ENCODE measurements around the gene SIGLEC12.

SIGLEC12 gene

DNA sequence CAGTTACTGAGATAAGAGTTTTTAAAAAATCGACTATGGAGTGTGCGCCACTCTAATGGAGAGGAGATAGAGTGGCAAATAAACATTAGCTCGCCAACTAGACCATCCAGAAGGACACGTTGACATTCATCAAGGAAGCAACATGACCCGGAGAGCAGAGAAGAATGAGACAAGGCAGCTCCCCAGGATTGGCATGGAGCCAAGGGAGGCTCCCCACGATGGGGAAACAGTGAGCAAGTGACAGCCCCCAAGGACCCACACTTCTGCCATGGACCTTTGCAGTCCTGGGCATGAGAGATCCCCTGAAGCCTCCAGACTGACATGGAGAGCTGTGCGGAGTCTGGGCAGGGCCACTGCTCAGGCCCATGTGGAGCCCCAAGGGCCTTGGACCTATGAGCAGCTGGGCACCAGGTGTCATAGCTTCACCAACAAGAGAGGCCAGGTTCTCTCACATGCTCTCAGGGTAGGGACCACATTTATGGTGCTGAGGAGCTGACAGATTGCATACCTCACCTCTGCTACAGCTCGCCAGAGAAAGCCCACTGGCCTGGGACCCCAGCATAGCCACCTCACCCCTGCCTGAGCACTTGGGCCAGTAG lies 23.2 kb upstream of the SIGLEC12 start:
- TF ChIP-seq OSR1 (CRISPR knock-in tag; IDR thresholded peaks at IDR 0.05) (no peak), RARB (CRISPR knock-in tag; IDR thresholded peaks at IDR 0.05) (no peak), BACH2 (CRISPR knock-in tag; IDR thresholded peaks at IDR 0.05; ENCODE audit: borderline replicate concordance) (no peak), TSHZ2 (CRISPR knock-in tag; IDR thresholded peaks at IDR 0.05) (no peak), ARNTL (CRISPR knock-in tag; IDR thresholded peaks at IDR 0.05; ENCODE audit: borderline replicate concordance, low read depth) (no peak), CREB5 (CRISPR knock-in tag; IDR thresholded peaks at IDR 0.05; ENCODE audit: low read depth) (no peak), PPARA (CRISPR knock-in tag; IDR thresholded peaks at IDR 0.05; ENCODE audit: borderline replicate concordance) (no peak), ZFP30 (CRISPR knock-in tag; IDR thresholded peaks at IDR 0.05) (no peak)
- ATAC-seq, result no peak

DNA sequence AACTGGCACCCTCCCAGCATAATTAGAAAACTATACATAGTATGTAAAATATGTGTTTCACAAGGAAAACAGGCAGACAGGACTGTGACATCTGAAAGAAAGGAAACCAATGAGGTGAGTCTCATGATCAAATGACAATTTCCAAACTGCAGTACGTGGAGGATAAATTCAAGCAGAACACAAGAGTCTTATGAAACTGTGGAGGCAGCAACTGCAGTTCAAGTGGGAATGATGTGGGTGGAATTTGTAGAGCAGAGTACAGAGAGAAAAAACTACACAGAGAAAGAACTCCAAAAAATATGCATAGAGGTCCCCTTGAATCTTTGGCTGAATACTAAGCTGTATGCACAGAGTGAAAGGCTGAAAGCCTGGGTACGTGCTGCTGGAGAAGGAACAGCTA lies 20.2 kb upstream of the SIGLEC12 start:
- no peak for ATAC-seq
- TF ChIP-seq ZNF565 (CRISPR knock-in tag; conservative IDR thresholded peaks at IDR 0.05; ENCODE audit: low read depth) (no peak), ESRRG (CRISPR knock-in tag; IDR thresholded peaks at IDR 0.05) (no peak), RARB (CRISPR knock-in tag; IDR thresholded peaks at IDR 0.05) (no peak), ZFP3 (CRISPR knock-in tag; IDR thresholded peaks at IDR 0.05) (no peak), OSR1 (CRISPR knock-in tag; IDR thresholded peaks at IDR 0.05) (no peak), TCF4 (CRISPR knock-in tag; IDR thresholded peaks at IDR 0.05; ENCODE audit: borderline replicate concordance) (no peak), PPARA (CRISPR knock-in tag; IDR thresholded peaks at IDR 0.05; ENCODE audit: borderline replicate concordance) (no peak), ZNF70 (CRISPR knock-in tag; IDR thresholded peaks at IDR 0.05) (no peak), ZNF8 (CRISPR knock-in tag; IDR thresholded peaks at IDR 0.05) (no peak), ZFP30 (CRISPR knock-in tag; IDR thresholded peaks at IDR 0.05) (no peak), ZC3H10 (CRISPR knock-in tag; IDR thresholded peaks at IDR 0.05) (no peak), CREB5 (CRISPR knock-in tag; IDR thresholded peaks at IDR 0.05; ENCODE audit: low read depth) (no peak), ISL1 (CRISPR knock-in tag; IDR thresholded peaks at IDR 0.05) (no peak), SNAI2 (CRISPR knock-in tag; IDR thresholded peaks at IDR 0.05) (no peak)
- TF ChIP-seq, protein P1, sequence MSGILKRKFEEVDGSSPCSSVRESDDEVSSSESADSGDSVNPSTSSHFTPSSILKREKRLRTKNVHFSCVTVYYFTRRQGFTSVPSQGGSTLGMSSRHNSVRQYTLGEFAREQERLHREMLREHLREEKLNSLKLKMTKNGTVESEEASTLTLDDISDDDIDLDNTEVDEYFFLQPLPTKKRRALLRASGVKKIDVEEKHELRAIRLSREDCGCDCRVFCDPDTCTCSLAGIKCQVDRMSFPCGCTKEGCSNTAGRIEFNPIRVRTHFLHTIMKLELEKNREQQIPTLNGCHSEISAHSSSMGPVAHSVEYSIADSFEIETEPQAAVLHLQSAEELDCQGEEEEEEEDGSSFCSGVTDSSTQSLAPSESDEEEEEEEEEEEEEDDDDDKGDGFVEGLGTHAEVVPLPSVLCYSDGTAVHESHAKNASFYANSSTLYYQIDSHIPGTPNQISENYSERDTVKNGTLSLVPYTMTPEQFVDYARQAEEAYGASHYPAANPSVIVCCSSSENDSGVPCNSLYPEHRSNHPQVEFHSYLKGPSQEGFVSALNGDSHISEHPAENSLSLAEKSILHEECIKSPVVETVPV (CRISPR knock-in tag; IDR thresholded peaks at IDR 0.05), result no peak
- TF ChIP-seq, protein P2, sequence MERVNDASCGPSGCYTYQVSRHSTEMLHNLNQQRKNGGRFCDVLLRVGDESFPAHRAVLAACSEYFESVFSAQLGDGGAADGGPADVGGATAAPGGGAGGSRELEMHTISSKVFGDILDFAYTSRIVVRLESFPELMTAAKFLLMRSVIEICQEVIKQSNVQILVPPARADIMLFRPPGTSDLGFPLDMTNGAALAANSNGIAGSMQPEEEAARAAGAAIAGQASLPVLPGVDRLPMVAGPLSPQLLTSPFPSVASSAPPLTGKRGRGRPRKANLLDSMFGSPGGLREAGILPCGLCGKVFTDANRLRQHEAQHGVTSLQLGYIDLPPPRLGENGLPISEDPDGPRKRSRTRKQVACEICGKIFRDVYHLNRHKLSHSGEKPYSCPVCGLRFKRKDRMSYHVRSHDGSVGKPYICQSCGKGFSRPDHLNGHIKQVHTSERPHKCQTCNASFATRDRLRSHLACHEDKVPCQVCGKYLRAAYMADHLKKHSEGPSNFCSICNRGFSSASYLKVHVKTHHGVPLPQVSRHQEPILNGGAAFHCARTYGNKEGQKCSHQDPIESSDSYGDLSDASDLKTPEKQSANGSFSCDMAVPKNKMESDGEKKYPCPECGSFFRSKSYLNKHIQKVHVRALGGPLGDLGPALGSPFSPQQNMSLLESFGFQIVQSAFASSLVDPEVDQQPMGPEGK (CRISPR knock-in tag; IDR thresholded peaks at IDR 0.05; ENCODE audit: borderline replicate concordance), result no peak

- ATAC-seq, result no peak
- no peak for TF ChIP-seq TCF4 (CRISPR knock-in tag; IDR thresholded peaks at IDR 0.05; ENCODE audit: borderline replicate concordance)
- TF ChIP-seq, protein P1 (CRISPR knock-in tag; IDR thresholded peaks at IDR 0.05), result no peak
- no peak for TF ChIP-seq ZNF565 (CRISPR knock-in tag; conservative IDR thresholded peaks at IDR 0.05; ENCODE audit: low read depth)
Observed at GRCh38 chr19:51521357-51521756, 19.8 kb upstream of the SIGLEC12 start.
